Naive thymus-derived CD4-positive, alpha-beta T cell (primary cell): ENCODE data around the gene AHNAK. TPM values are rescaled to one million over a fixed set of nuclear protein-coding genes. Genes with fewer than 3 reads are reported as not detected.

ENCODE experiments used
- ATAC-seq: fragments of 150-1000 bp; cut with Tn5 transposase; 2 replicates; pipeline ENCODE4 v1.10.0; 2021; ENCODE audit warnings: mild to moderate bottlenecking, moderate library complexity
- CTCF ChIA-PET: fragments of 350-600 bp; sonication (Branson Sonifier 250); formaldehyde crosslinking; loops from one replicate; lab custom pipeline; 2021; ENCODE audit warnings: antibody characterized with exemption; lab: Charles Lee
- POLR2A ChIA-PET: fragments of 350-600 bp; sonication (Branson Sonifier 250); formaldehyde crosslinking; loops from one replicate; lab custom pipeline; 2021; ENCODE audit warnings: antibody characterized with exemption, inconsistent platforms; lab: Charles Lee
- DNase-seq, 9 donors: peaks; one replicate each; pipeline versions ENCODE4 v3.0.0 to v3.0.0-alpha.2; 2020 to 2022; ENCODE audit warnings: mixed read lengths in 1 of 9
- H3K27ac ChIP-seq: one replicate; pipeline ENCODE4 v1.7.0; 2013; ENCODE audit warnings: mild to moderate bottlenecking, low read depth, low read length, moderate library complexity
- H3K27me3 ChIP-seq, 2 donors: one replicate each; pipeline ENCODE4 v1.7.0; 2013; ENCODE audit warnings: low read length in 2 of 2, mild to moderate bottlenecking in 2 of 2, moderate library complexity in 2 of 2; ENCODE audit not compliant: control insufficient read depth in 2 of 2, insufficient read depth in 2 of 2
- H3K36me3 ChIP-seq, 3 experiments: 1 replicate in 2 of 3; 2 replicates in 1 of 3; pipeline ENCODE4 v1.7.0; 2013; ENCODE audit warnings: low read length in 3 of 3, mild to moderate bottlenecking in 3 of 3, moderate library complexity in 1 of 3; ENCODE audit not compliant: insufficient read depth in 3 of 3, control insufficient read depth in 2 of 3
- H3K4me1 ChIP-seq, 2 donors: one replicate each; pipeline ENCODE4 v1.7.0; 2013; ENCODE audit warnings: low read length in 2 of 2, mild to moderate bottlenecking in 2 of 2, moderate library complexity in 1 of 2; ENCODE audit not compliant: control insufficient read depth in 2 of 2, insufficient read depth in 2 of 2
- H3K4me3 ChIP-seq: 2 replicates; pipeline ENCODE4 v1.7.0; 2013; ENCODE audit warnings: mild to moderate bottlenecking, low read length
- H3K9me3 ChIP-seq, 3 experiments: 1 replicate in 2 of 3; 2 replicates in 1 of 3; pipeline ENCODE4 v1.7.0; 2013; ENCODE audit warnings: low read length in 3 of 3; ENCODE audit not compliant: control insufficient read depth in 2 of 3
- H3K27ac Mint-ChIP-seq, 9 donors: one replicate each; pipeline ENCODE4 v1.8.0; 2020 to 2022; ENCODE audit warnings: mixed read lengths in 9 of 9, mild to moderate bottlenecking in 8 of 9, moderate library complexity in 5 of 9, inconsistent platforms in 2 of 9
- H3K27me3 Mint-ChIP-seq, 5 donors: one replicate each; pipeline ENCODE4 v1.8.0; 2021 to 2022; ENCODE audit warnings: mixed read lengths in 5 of 5, mild to moderate bottlenecking in 1 of 5
- H3K36me3 Mint-ChIP-seq, 5 donors: one replicate each; pipeline ENCODE4 v1.8.0; 2020 to 2022; ENCODE audit warnings: mixed read lengths in 5 of 5, mild to moderate bottlenecking in 3 of 5, inconsistent platforms in 1 of 5
- H3K4me1 Mint-ChIP-seq, 7 donors: one replicate each; pipeline ENCODE4 v1.8.0; 2020 to 2022; ENCODE audit warnings: mixed read lengths in 7 of 7, mild to moderate bottlenecking in 3 of 7, inconsistent platforms in 1 of 7
- H3K4me3 Mint-ChIP-seq, 10 donors: one replicate each; pipeline ENCODE4 v1.8.0; 2020 to 2022; ENCODE audit warnings: mild to moderate bottlenecking in 10 of 10, mixed read lengths in 10 of 10, moderate library complexity in 6 of 10, inconsistent platforms in 2 of 10
- H3K9me3 Mint-ChIP-seq, 11 donors: one replicate each; pipeline ENCODE4 v1.8.0; 2020 to 2022; ENCODE audit warnings: mixed read lengths in 11 of 11, mild to moderate bottlenecking in 4 of 11, inconsistent platforms in 1 of 11, moderate library complexity in 1 of 11
- intact Hi-C, 2 donors: fragments of 100-400 bp; cut with micrococcal nuclease; formaldehyde crosslinking; loops; one replicate each; pipeline ENCODE4 v1.15.1; 2023
- polyA plus RNA-seq, 2 donors: library from polyadenylated mRNA; unstranded; fragments of 300-500 nt; fragmentation: Illumina TruSeq; gene quantifications; one replicate each; pipeline ENCODE4 v1.2.3, GENCODE V29; 2021
- total RNA-seq, 6 experiments: library from RNA in 5 of 6; stranded (reverse) in 5 of 6; gene quantifications; 1 replicate in 5 of 6; 2 replicates in 1 of 6; pipeline ENCODE4 v1.2.3 and lab custom pipeline; 2021 to 2026

Gene AHNAK
- total and polyA plus RNA-seq, 7 experiments from 2014 or later: 6.7 to 622 (median 233) TPM

DNA sequence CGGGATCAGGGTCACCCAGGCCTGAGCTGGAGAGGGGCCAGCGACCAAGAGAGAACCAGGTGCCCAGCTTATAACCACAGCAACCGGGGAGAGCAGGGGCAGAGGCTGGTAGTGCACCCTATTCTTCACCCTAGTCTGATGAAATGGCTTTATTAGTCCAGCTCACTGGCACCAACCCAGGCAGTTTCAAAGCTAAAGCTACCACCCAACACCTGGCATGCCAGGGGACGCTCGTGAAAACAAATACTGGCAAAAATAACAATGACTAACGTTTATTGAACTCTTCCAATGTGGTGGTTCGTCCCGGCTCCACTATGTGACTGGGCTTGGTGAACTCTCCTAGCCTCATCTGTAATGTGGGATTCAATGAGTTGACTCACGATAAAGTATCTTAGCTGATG lies 97.2 kb downstream of the AHNAK start:
- no peaks in the 10 kb centered on the region for H3K9me3 Mint-ChIP-seq
- H3K27me3 Mint-ChIP-seq: peaks cover 12 to 32% (median 23%) of the 10 kb centered on the region in 5 donors
- H3K4me1 Mint-ChIP-seq: peaks cover 0 to 9% (median 5%) of the 10 kb centered on the region in 7 donors

DNA sequence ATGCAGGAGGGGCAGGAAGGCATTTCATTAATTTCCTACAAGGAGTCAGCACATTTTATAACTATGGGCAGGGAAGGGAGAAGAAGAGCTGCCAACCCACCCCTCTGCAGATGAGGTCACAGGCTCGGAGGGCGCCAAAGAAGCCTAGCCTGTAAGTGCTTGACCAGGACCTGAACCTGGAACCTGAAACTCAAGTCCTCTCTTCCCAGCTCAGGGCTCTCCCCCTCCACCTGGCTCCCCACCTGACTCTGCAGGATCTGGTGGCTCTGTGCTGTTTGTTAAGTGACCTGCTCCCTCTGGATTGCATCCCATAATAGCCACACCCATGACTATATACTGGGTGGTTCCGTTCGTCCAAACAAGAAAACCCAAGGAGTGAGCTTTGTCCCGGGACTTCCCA lies 100.5 kb downstream of the AHNAK start:
- peaks cover 14 to 32% (median 24%) of the 10 kb centered on the region in 5 donors for H3K27me3 Mint-ChIP-seq
- Histone ChIP-seq H3K4me3 (no peak overlapping the region), H3K27me3 (no peaks in the 10 kb centered on the region), H3K9me3 (no peaks in the 10 kb centered on the region), H3K36me3 (no peaks in the 10 kb centered on the region), H3K27ac (no peak overlapping the region), H3K4me1 (peaks cover 0 to 14% of the 10 kb centered on the region in 2 donors)
- no peak overlapping the region for H3K27ac Mint-ChIP-seq
- ChIA-PET POLR2A (no interaction called here), CTCF (interaction anchor here (0.6 kb wide), 1 partner anchor 458 kb away, joined by 3 read pairs; no protein-coding TSS in a partner anchor)
- H3K4me1 Mint-ChIP-seq: peaks cover 0 to 18% (median 9%) of the 10 kb centered on the region in 7 donors
- no peak for ATAC-seq
- H3K9me3 Mint-ChIP-seq: no peaks in the 10 kb centered on the region
- H3K36me3 Mint-ChIP-seq: no peaks in the 10 kb centered on the region
- no peak for DNase-seq
- H3K4me3 Mint-ChIP-seq: no peak overlapping the region
- intact Hi-C loops: no loop called here

More for the DNA sequence above, 97.2 kb downstream of the AHNAK start:
- DNase-seq (no peak), ATAC-seq (no peak)
- Histone ChIP-seq H3K4me3 (no peak overlapping the region), H3K27ac (no peak overlapping the region), H3K36me3 (no peaks in the 10 kb centered on the region), H3K9me3 (no peaks in the 10 kb centered on the region), H3K4me1 (peaks cover 0 to 7% of the 10 kb centered on the region in 2 donors), H3K27me3 (no peaks in the 10 kb centered on the region)
- intact Hi-C loops: no loop called here
- Mint-ChIP-seq H3K4me3 (no peak overlapping the region), H3K36me3 (no peaks in the 10 kb centered on the region), H3K27ac (no peak overlapping the region)
- ChIA-PET CTCF (interaction anchor here (1.2 kb wide), 1 partner anchor 8 kb away, joined by 6 read pairs; no protein-coding TSS in a partner anchor), POLR2A (no interaction called here)

DNA sequence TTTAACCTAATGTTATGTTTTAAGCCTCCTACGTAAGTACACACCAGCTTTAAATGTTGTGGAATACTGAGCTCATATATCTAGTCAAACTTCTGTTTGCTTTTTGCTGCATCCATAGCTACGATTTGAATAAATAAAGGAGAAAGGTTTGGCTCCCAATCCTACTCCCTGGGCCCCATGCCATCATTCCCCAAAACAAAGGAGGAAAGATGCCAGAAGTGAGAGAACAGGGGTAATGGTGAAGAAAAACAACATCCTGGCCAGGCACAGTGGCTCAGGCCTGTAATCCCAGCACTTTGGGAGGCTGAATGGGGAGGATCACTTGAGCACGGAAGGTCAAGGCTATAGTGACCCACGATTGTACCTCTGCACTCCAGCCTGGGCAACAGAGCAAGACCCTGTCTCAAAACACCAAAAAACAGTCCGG lies 101.3 kb downstream of the AHNAK start:
- no peak overlapping the region for H3K27ac ChIP-seq
- H3K4me3 ChIP-seq: no peak overlapping the region
- H3K4me1 ChIP-seq: peaks cover 0 to 14% of the 10 kb centered on the region in 2 donors
- H3K36me3 ChIP-seq: no peaks in the 10 kb centered on the region
- POLR2A ChIA-PET: interaction anchor here (1.2 kb wide), 1 partner anchor 108 kb away, joined by 4 read pairs; no protein-coding TSS in a partner anchor
- Mint-ChIP-seq H3K4me1 (peaks cover 0 to 18% (median 9%) of the 10 kb centered on the region in 7 donors), H3K27ac (peak overlapping the region in 1 of 9 donors; percentile 29), H3K9me3 (no peaks in the 10 kb centered on the region), H3K36me3 (no peaks in the 10 kb centered on the region), H3K27me3 (peaks cover 14 to 32% (median 24%) of the 10 kb centered on the region in 5 donors), H3K4me3 (peak overlapping the region in 3 of 10 donors; percentile 80 to 83 (median 82))
- DNase-seq: no peak
- intact Hi-C loops: no loop called here
- CTCF ChIA-PET: interaction anchor here (1.0 kb wide), 1 partner anchor 20 kb away, joined by 3 read pairs; no protein-coding TSS in a partner anchor
- no peaks in the 10 kb centered on the region for H3K27me3 ChIP-seq
- no peak for ATAC-seq
- H3K9me3 ChIP-seq: no peaks in the 10 kb centered on the region

DNA sequence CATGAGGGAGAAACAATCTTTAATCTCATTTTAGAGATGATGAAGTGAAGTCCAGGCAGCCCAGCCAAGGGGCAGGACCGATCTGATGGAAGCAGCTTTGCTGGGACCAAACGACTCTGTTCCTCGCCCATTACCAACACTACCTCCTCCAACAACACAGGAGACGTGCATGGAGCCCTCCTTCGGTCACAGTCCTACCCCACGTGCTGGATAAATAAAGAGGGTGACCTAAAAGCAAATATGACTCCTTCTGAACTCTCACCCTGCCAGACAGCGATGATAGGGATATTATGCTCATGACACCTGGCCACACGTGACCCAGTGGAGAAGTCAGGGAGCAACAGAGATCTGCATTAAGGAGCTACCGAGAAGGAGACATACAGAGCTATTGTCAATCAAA lies 101.8 kb downstream of the AHNAK start:
- H3K36me3 ChIP-seq: no peaks in the 10 kb centered on the region
- H3K36me3 Mint-ChIP-seq: no peaks in the 10 kb centered on the region
- peaks cover 0 to 18% (median 9%) of the 10 kb centered on the region in 7 donors for H3K4me1 Mint-ChIP-seq
- peak overlapping the region in 5 of 9 donors; percentile 18 to 45 (median 36) for H3K27ac Mint-ChIP-seq
- peaks cover 0 to 14% of the 10 kb centered on the region in 2 donors for H3K4me1 ChIP-seq
- H3K27me3 ChIP-seq: no peaks in the 10 kb centered on the region
- intact Hi-C loops: no loop called here
- DNase-seq (no peak), ATAC-seq (no peak)
- H3K27ac ChIP-seq: no peak overlapping the region
- H3K4me3 ChIP-seq: peak overlapping the region; percentile 50
- POLR2A ChIA-PET: interaction anchor here (1.0 to 1.2 kb wide), 3 partner anchors 9 to 222 kb away, joined by 3 to 4 read pairs (median 3); no protein-coding TSS in a partner anchor
- no peaks in the 10 kb centered on the region for H3K9me3 Mint-ChIP-seq
- H3K4me3 Mint-ChIP-seq: peak overlapping the region; percentile 70 to 85 (median 78)
- CTCF ChIA-PET: interaction anchor here (1.0 kb wide), 1 partner anchor 20 kb away, joined by 3 read pairs; no protein-coding TSS in a partner anchor
- peaks cover 14 to 32% (median 24%) of the 10 kb centered on the region in 5 donors for H3K27me3 Mint-ChIP-seq
- no peaks in the 10 kb centered on the region for H3K9me3 ChIP-seq

DNA sequence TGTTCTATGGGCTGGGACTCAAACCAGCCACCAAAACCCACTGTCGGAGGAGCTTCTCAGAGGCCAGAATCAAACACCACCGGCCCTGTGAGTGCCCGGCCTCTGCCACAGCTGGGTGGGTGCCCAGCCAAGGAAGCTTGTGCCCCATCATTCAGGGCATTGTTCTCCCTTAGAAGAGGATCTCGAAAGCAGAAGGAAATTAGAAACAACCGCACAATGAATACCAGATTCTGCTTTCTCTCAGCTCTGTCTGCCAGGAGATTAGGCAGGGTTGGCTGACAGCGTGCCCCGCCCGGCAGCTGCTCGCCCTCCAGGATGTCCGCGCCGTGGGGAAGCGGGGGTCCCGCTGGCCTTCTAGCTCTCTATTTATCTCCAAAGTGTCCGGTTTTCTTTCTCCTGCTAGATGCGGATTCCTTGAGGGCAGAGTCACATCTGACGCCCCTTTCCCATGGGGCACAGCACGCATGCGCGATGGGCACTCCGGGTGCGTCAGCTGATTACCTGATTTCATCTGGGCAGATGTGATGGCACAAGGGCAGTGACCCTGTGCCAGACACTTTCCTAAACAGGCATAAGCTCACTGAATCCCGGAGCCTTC lies 102.3 kb downstream of the AHNAK start:
- Mint-ChIP-seq H3K4me1 (peaks cover 0 to 18% (median 9%) of the 10 kb centered on the region in 7 donors), H3K4me3 (peak overlapping the region; percentile 70 to 85 (median 78)), H3K9me3 (no peaks in the 10 kb centered on the region), H3K36me3 (no peaks in the 10 kb centered on the region), H3K27ac (peak overlapping the region in 6 of 9 donors; percentile 18 to 61 (median 37)), H3K27me3 (peaks cover 14 to 32% (median 24%) of the 10 kb centered on the region in 5 donors)
- ChIA-PET CTCF (interaction anchor here (1.0 kb wide), 1 partner anchor 9 kb away, joined by 3 read pairs; no protein-coding TSS in a partner anchor), POLR2A (interaction anchor here (1.0 to 1.2 kb wide), 3 partner anchors 8 to 222 kb away, joined by 3 to 4 read pairs (median 3); no protein-coding TSS in a partner anchor)
- Histone ChIP-seq H3K27ac (no peak overlapping the region), H3K27me3 (no peaks in the 10 kb centered on the region), H3K9me3 (no peaks in the 10 kb centered on the region), H3K4me1 (peaks cover 0 to 14% of the 10 kb centered on the region in 2 donors), H3K36me3 (no peaks in the 10 kb centered on the region), H3K4me3 (peak overlapping the region; percentile 50)
- DNase-seq (peak in 8 of 9 donors; percentile 10 to 44 (median 30)), ATAC-seq (peak; percentile 86)
- intact Hi-C loops: no loop called here

DNA sequence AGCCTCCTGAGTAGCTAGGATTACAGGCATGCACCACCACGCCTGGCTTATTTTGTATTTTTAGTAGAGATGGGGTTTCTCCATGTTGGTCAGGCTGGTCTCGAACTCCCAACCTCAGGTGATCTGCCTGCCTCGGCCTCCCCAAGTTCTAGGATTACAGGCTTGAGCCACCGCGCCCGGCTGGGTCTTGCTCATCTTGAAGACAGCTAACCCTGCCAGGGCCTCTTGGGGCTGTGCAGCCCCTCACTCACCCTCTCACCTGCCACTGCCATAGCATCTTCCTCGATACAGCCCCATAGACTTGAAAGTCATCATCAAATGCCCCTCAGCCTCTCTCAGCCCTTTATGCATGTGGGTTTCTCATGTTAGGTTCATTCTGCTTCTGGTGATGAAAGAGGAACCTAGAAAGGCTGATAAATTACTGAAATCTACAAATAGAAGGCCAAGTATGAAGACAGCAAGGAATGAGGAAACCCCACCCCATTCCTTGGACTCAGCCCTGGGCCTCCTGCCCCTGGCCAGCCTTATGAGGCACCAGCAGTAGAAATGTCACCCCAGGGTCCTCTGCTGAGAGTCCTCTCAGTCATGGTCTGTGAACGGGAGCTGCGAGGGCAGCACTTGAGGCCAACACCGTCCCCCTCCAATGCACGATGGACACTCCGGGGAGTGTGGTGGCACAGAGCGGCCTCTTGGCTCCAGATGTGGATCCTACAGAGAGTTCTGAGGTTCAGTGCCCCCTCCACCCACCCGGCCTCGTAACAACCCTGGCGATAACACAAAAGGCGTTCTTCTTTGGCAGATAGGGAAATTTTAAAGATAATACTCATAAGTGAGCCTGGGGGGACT lies 103.0 kb downstream of the AHNAK start:
- no peaks in the 10 kb centered on the region for H3K9me3 ChIP-seq
- H3K9me3 Mint-ChIP-seq: no peaks in the 10 kb centered on the region
- DNase-seq (no peak), ATAC-seq (peak; percentile 58)
- no peaks in the 10 kb centered on the region for H3K36me3 Mint-ChIP-seq
- no peaks in the 10 kb centered on the region for H3K36me3 ChIP-seq
- H3K27ac Mint-ChIP-seq: peak overlapping the region in 1 of 9 donors; percentile 18
- no peak overlapping the region for H3K4me3 ChIP-seq
- H3K27me3 Mint-ChIP-seq: peaks cover 14 to 32% (median 24%) of the 10 kb centered on the region in 5 donors
- no peaks in the 10 kb centered on the region for H3K27me3 ChIP-seq
- peaks cover 0 to 18% (median 9%) of the 10 kb centered on the region in 7 donors for H3K4me1 Mint-ChIP-seq
- peak overlapping the region; percentile 63 to 85 (median 78) for H3K4me3 Mint-ChIP-seq
- CTCF ChIA-PET: interaction anchor here (1.0 kb wide), 1 partner anchor 9 kb away, joined by 3 read pairs; no protein-coding TSS in a partner anchor
- intact Hi-C loops: no loop called here
- peaks cover 0 to 14% of the 10 kb centered on the region in 2 donors for H3K4me1 ChIP-seq
- H3K27ac ChIP-seq: no peak overlapping the region
- POLR2A ChIA-PET: interaction anchor here (1.2 kb wide), 1 partner anchor 8 kb away, joined by 3 read pairs; no protein-coding TSS in a partner anchor
